ENCODE results near the gene SEPTIN2. TPM values are rescaled to one million over a fixed set of nuclear protein-coding genes. Genes with fewer than 3 reads are reported as not detected.

SEPTIN2 gene
- total RNA-seq, 1 experiment from 2014 or later = 353 TPM

DNA sequence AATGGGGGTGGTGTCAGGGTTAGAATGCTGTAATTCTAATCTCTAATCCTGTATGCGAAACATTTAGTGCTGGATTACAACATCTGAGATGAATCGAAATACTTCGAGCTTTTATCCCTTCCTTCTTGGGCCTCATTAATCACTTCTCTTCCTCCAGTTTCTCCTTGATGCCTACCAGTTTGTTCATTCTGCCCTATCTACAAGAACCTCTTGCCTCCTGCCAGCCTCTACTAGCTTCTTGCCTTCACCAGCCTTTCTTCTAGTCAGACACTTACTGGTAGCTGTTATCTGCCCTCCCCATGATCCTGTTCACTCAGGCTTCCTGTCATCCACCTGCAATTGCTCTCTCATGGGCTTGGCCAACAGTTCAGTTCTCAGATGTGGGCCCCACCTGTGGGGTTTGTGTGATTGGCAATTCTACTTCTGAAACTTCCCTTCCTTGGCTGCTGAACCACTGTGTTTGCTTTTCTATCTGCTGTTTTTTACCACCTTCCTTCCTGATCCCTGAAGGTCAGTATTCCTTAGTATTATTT is 25.0 kb downstream of the SEPTIN2 start:
- H3K36me3 Mint-ChIP-seq = peaks cover 85% of the 10 kb centered on the region
- ChIA-PET POLR2A (no interaction called here), CTCF (no interaction called here)
- H3K4me1 Mint-ChIP-seq = no peaks in the 10 kb centered on the region
- H3K4me3 Mint-ChIP-seq = no peak overlapping the region
- ATAC-seq (no peak), DNase-seq (ENCODE audit: low spot score) (no peak)
- H3K9me3 Mint-ChIP-seq = no peaks in the 10 kb centered on the region
- TF ChIP-seq, protein P1, sequence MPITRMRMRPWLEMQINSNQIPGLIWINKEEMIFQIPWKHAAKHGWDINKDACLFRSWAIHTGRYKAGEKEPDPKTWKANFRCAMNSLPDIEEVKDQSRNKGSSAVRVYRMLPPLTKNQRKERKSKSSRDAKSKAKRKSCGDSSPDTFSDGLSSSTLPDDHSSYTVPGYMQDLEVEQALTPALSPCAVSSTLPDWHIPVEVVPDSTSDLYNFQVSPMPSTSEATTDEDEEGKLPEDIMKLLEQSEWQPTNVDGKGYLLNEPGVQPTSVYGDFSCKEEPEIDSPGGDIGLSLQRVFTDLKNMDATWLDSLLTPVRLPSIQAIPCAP (CRISPR knock-in tag; IDR thresholded peaks at IDR 0.05) = no peak
- no peak for TF ChIP-seq RELA (CRISPR knock-in tag; IDR thresholded peaks at IDR 0.05; ENCODE audit: borderline replicate concordance)
- no peak for TF ChIP-seq KAT7 (CRISPR knock-in tag; IDR thresholded peaks at IDR 0.05; ENCODE audit: borderline replicate concordance)
- TF ChIP-seq NR1H2 (CRISPR knock-in tag; IDR thresholded peaks at IDR 0.05) = no peak
- TF ChIP-seq FOXP1 (CRISPR knock-in tag; IDR thresholded peaks at IDR 0.05; ENCODE audit: borderline replicate concordance) = no peak
- TF ChIP-seq, protein P2, sequence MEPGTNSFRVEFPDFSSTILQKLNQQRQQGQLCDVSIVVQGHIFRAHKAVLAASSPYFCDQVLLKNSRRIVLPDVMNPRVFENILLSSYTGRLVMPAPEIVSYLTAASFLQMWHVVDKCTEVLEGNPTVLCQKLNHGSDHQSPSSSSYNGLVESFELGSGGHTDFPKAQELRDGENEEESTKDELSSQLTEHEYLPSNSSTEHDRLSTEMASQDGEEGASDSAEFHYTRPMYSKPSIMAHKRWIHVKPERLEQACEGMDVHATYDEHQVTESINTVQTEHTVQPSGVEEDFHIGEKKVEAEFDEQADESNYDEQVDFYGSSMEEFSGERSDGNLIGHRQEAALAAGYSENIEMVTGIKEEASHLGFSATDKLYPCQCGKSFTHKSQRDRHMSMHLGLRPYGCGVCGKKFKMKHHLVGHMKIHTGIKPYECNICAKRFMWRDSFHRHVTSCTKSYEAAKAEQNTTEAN (CRISPR knock-in tag; IDR thresholded peaks at IDR 0.05) = no peak
- TF ChIP-seq, protein P3, sequence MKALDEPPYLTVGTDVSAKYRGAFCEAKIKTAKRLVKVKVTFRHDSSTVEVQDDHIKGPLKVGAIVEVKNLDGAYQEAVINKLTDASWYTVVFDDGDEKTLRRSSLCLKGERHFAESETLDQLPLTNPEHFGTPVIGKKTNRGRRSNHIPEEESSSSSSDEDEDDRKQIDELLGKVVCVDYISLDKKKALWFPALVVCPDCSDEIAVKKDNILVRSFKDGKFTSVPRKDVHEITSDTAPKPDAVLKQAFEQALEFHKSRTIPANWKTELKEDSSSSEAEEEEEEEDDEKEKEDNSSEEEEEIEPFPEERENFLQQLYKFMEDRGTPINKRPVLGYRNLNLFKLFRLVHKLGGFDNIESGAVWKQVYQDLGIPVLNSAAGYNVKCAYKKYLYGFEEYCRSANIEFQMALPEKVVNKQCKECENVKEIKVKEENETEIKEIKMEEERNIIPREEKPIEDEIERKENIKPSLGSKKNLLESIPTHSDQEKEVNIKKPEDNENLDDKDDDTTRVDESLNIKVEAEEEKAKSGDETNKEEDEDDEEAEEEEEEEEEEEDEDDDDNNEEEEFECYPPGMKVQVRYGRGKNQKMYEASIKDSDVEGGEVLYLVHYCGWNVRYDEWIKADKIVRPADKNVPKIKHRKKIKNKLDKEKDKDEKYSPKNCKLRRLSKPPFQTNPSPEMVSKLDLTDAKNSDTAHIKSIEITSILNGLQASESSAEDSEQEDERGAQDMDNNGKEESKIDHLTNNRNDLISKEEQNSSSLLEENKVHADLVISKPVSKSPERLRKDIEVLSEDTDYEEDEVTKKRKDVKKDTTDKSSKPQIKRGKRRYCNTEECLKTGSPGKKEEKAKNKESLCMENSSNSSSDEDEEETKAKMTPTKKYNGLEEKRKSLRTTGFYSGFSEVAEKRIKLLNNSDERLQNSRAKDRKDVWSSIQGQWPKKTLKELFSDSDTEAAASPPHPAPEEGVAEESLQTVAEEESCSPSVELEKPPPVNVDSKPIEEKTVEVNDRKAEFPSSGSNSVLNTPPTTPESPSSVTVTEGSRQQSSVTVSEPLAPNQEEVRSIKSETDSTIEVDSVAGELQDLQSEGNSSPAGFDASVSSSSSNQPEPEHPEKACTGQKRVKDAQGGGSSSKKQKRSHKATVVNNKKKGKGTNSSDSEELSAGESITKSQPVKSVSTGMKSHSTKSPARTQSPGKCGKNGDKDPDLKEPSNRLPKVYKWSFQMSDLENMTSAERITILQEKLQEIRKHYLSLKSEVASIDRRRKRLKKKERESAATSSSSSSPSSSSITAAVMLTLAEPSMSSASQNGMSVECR (CRISPR knock-in tag; IDR thresholded peaks at IDR 0.05; ENCODE audit: borderline replicate concordance) = no peak
- TF ChIP-seq, protein P4, sequence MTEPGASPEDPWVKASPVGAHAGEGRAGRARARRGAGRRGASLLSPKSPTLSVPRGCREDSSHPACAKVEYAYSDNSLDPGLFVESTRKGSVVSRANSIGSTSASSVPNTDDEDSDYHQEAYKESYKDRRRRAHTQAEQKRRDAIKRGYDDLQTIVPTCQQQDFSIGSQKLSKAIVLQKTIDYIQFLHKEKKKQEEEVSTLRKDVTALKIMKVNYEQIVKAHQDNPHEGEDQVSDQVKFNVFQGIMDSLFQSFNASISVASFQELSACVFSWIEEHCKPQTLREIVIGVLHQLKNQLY (CRISPR knock-in tag; IDR thresholded peaks at IDR 0.05) = no peak
- no peak for TF ChIP-seq HMGA2 (CRISPR knock-in tag; IDR thresholded peaks at IDR 0.05)
- TF ChIP-seq NR2C2 (CRISPR knock-in tag; IDR thresholded peaks at IDR 0.05) = no peak
- H3K27ac Mint-ChIP-seq = no peak overlapping the region
- no peaks in the 10 kb centered on the region for H3K27me3 Mint-ChIP-seq (ENCODE audit: low read depth)

DNA sequence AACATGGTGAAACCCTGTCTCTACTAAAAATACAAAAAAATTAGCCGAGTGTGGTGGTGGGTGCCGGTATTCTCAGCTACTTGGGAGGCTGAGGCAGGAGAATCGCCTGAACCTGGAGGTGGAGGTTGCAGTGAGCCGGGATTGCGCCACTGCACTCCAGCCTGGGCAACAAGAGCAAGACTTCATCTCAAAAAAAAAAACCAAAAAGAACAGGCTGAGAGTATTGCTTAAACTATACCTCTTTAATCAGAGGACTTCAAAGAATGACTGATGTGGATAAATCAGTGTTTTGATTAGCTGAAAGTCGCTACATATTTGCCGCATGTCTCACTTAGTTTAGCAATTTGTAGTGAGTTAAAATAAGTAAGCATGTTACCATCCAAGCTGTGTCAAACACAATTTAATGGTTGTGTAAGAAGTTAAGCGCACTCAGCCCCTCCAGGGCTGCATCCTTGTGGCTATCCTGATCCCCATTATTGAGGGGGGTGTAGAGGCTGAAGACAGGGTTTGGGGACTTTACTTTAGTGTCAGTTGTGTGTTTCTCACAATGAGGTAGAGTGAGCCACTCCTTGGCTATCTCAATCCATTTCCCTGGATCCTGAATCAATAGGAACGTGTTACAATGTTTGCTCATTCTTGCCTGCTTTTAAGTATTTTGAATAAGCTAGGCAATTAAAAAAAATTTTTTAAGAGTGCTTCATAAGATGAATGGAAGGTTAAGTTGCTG is 29.4 kb downstream of the SEPTIN2 start:
- Mint-ChIP-seq H3K27me3 (ENCODE audit: low read depth) (no peaks in the 10 kb centered on the region), H3K9me3 (no peaks in the 10 kb centered on the region), H3K4me1 (no peaks in the 10 kb centered on the region), H3K27ac (no peak overlapping the region), H3K4me3 (no peak overlapping the region), H3K36me3 (peaks cover 82% of the 10 kb centered on the region)
- no peak for ATAC-seq
- ChIA-PET CTCF (no interaction called here), POLR2A (no interaction called here)
- TF ChIP-seq, protein P5, sequence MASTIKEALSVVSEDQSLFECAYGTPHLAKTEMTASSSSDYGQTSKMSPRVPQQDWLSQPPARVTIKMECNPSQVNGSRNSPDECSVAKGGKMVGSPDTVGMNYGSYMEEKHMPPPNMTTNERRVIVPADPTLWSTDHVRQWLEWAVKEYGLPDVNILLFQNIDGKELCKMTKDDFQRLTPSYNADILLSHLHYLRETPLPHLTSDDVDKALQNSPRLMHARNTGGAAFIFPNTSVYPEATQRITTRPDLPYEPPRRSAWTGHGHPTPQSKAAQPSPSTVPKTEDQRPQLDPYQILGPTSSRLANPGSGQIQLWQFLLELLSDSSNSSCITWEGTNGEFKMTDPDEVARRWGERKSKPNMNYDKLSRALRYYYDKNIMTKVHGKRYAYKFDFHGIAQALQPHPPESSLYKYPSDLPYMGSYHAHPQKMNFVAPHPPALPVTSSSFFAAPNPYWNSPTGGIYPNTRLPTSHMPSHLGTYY (CRISPR knock-in tag; IDR thresholded peaks at IDR 0.05) = no peak
- no peak for TF ChIP-seq CBFB (CRISPR knock-in tag; IDR thresholded peaks at IDR 0.05; ENCODE audit: low read depth)
- no peak for TF ChIP-seq IRF2 (CRISPR knock-in tag; IDR thresholded peaks at IDR 0.05; ENCODE audit: borderline replicate concordance, low read depth)
- TF ChIP-seq, protein P4 (CRISPR knock-in tag; IDR thresholded peaks at IDR 0.05) = no peak
- TF ChIP-seq, protein P6, sequence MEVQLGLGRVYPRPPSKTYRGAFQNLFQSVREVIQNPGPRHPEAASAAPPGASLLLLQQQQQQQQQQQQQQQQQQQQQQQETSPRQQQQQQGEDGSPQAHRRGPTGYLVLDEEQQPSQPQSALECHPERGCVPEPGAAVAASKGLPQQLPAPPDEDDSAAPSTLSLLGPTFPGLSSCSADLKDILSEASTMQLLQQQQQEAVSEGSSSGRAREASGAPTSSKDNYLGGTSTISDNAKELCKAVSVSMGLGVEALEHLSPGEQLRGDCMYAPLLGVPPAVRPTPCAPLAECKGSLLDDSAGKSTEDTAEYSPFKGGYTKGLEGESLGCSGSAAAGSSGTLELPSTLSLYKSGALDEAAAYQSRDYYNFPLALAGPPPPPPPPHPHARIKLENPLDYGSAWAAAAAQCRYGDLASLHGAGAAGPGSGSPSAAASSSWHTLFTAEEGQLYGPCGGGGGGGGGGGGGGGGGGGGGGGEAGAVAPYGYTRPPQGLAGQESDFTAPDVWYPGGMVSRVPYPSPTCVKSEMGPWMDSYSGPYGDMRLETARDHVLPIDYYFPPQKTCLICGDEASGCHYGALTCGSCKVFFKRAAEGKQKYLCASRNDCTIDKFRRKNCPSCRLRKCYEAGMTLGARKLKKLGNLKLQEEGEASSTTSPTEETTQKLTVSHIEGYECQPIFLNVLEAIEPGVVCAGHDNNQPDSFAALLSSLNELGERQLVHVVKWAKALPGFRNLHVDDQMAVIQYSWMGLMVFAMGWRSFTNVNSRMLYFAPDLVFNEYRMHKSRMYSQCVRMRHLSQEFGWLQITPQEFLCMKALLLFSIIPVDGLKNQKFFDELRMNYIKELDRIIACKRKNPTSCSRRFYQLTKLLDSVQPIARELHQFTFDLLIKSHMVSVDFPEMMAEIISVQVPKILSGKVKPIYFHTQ (CRISPR knock-in tag; IDR thresholded peaks at IDR 0.05) = no peak
- TF ChIP-seq, protein P7, sequence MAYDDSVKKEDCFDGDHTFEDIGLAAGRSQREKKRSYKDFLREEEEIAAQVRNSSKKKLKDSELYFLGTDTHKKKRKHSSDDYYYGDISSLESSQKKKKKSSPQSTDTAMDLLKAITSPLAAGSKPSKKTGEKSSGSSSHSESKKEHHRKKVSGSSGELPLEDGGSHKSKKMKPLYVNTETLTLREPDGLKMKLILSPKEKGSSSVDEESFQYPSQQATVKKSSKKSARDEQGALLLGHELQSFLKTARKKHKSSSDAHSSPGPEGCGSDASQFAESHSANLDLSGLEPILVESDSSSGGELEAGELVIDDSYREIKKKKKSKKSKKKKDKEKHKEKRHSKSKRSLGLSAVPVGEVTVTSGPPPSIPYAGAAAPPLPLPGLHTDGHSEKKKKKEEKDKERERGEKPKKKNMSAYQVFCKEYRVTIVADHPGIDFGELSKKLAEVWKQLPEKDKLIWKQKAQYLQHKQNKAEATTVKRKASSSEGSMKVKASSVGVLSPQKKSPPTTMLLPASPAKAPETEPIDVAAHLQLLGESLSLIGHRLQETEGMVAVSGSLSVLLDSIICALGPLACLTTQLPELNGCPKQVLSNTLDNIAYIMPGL (CRISPR knock-in tag; IDR thresholded peaks at IDR 0.05) = no peak
- TF ChIP-seq, protein P8, sequence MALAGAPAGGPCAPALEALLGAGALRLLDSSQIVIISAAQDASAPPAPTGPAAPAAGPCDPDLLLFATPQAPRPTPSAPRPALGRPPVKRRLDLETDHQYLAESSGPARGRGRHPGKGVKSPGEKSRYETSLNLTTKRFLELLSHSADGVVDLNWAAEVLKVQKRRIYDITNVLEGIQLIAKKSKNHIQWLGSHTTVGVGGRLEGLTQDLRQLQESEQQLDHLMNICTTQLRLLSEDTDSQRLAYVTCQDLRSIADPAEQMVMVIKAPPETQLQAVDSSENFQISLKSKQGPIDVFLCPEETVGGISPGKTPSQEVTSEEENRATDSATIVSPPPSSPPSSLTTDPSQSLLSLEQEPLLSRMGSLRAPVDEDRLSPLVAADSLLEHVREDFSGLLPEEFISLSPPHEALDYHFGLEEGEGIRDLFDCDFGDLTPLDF (CRISPR knock-in tag; IDR thresholded peaks at IDR 0.05) = no peak
- no peak for TF ChIP-seq JUN (CRISPR knock-in tag; IDR thresholded peaks at IDR 0.05)
- no peak for DNase-seq (ENCODE audit: low spot score)
